AG09309 (cell line): Measurements from ENCODE around the gene DHRS13.

ENCODE experiments used
- DNase-seq: peaks from one replicate; pipeline ENCODE4 v3.0.0-alpha.2; 2010; ENCODE audit warnings: low read depth
- H3K4me3 ChIP-seq: 2 replicates; pipeline ENCODE4 v1.5.1; 2011; ENCODE audit warnings: mild to moderate bottlenecking, low read depth, low read length, moderate library complexity; ENCODE audit not compliant: control insufficient read depth
- CTCF ChIP-seq: IDR thresholded peaks from 2 replicates; pipeline ENCODE4 v1.5.1; 2011; ENCODE audit warnings: mild to moderate bottlenecking, low read depth, low read length, inconsistent platforms; ENCODE audit not compliant: insufficient read depth, control insufficient read depth; ENCODE audit errors: missing control alignments

The DHRS13 gene

GRCh38 chr17:28865946-28866752 is 36.7 kb downstream of the DHRS13 start:
- DNase-seq, result no peak
- no peak overlapping the region for H3K4me3 ChIP-seq
- no peak for TF ChIP-seq CTCF

GRCh38 chr17:28864991-28865849 is 37.7 kb downstream of the DHRS13 start:
- no peak for TF ChIP-seq CTCF
- H3K4me3 ChIP-seq, result no peak overlapping the region
- no peak for DNase-seq

- H3K4me3 ChIP-seq, result no peak overlapping the region
- DNase-seq, result no peak
- no peak for TF ChIP-seq CTCF
Observed at GRCh38 chr17:28863953-28864352, 38.9 kb downstream of the DHRS13 start.

GRCh38 chr17:28862561-28862960 is 40.3 kb downstream of the DHRS13 start:
- no peak overlapping the region for H3K4me3 ChIP-seq
- TF ChIP-seq CTCF, result no peak
- DNase-seq, result no peak

- no peak for DNase-seq
- no peak overlapping the region for H3K4me3 ChIP-seq
- no peak for TF ChIP-seq CTCF
Observed at GRCh38 chr17:28861393-28862203, 41.3 kb downstream of the DHRS13 start.

- H3K4me3 ChIP-seq, result no peak overlapping the region
Observed at GRCh38 chr17:28860363-28860808, 42.5 kb downstream of the DHRS13 start.

More at GRCh38 chr17:28860363-28860808, 42.5 kb downstream of the DHRS13 start:
- TF ChIP-seq CTCF, result no peak
- DNase-seq, result no peak
